ENCODE measurements around the gene MAPK8IP3.
A peak's percentile ranks its signal among the peaks of the same experiment; 100 is the strongest.

The MAPK8IP3 gene

DNA sequence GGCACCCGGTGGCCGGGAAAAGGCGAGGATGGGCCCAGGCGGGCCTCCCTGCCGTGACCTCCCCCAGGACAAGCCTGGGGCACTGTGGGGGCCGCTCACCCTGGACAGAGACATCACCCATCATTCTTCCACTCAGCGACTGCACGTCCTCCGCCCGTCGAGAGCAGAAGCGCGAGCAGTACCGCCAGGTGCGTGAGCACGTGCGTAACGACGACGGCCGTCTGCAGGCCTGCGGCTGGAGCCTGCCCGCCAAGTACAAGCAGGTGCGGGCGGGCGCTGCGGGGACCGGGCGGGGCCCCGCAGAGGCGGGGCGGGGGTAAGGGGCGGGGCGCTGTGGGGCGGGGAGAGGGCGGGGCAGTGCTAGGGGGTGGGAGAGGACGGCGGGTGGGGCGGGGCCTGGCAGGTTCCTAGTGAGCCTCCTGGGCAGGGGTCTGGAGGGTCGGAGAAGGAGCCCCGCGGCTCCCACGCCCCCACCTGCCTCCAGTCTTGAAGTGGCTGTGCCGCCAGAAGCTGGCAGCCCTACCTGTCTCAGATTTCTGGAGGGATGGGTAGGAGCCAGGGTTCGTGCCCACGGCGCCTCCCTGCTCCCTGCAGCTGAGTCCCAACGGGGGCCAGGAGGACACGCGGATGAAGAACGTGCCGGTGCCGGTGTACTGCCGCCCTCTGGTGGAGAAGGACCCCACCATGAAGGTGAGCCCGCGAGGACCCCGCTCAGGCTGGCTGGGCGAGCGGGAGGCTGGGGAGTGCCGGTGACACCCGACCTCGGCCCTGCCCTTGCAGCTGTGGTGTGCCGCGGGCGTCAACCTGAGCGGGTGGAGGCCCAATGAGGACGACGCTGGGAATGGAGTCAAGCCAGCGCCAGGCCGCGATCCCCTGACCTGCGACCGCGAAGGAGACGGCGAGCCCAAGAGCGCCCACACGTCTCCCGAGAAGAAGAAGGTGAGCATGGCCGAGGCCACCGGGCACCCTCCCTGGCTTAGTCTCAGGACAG, 57.8 kb downstream of the MAPK8IP3 start:
- DNase-seq (ENCODE audit: low spot score) = no peak

DNA sequence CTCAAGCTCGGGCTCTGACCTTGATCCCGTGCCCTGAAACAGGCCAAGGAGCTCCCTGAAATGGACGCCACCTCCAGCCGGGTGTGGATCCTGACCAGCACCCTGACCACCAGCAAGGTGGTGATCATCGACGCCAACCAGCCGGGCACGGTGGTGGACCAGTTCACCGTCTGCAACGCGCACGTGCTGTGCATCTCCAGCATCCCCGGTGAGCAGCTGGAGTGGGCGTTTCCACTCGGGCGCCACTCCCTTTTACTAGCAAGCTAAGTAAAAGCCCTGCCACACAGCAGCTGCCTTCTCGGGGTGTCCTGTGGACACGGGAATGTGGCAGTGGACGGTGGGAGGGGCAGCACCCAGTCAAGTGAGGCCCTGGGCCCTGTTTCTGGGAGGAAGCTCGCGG, 59.0 kb downstream of the MAPK8IP3 start:
- no peak for DNase-seq (ENCODE audit: low spot score)

DNA sequence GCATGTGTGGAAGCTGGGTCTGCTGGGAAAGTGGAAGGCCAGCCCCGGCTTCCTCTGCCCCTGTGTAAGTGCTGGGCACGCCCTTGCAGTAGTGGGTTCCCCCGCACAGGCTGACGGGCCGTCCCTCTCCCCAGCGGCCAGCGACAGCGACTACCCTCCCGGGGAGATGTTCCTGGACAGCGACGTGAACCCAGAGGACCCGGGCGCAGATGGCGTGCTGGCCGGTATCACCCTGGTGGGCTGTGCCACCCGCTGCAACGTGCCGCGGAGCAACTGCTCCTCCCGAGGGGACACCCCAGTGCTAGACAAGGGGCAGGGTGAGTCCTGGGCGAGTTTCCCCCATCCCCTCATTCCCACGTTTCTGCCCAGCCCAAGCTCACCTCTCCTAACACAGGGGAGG, 59.8 kb downstream of the MAPK8IP3 start:
- DNase-seq (ENCODE audit: low spot score) = no peak

DNA sequence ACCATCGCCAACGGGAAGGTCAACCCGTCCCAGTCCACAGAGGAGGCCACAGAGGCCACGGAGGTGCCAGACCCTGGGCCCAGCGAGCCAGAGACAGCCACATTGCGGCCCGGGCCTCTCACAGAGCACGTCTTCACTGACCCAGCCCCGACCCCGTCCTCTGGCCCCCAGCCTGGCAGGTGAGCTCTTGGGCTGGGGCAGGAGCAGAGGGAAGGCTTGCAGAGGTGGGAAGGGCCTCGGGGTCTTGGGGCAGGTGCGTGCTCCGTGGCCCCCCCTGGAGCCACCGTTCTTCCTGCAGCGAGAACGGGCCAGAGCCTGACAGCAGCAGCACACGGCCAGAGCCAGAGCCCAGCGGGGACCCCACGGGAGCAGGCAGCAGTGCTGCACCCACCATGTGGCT, 60.2 kb downstream of the MAPK8IP3 start:
- no peak for DNase-seq (ENCODE audit: low spot score)

DNA sequence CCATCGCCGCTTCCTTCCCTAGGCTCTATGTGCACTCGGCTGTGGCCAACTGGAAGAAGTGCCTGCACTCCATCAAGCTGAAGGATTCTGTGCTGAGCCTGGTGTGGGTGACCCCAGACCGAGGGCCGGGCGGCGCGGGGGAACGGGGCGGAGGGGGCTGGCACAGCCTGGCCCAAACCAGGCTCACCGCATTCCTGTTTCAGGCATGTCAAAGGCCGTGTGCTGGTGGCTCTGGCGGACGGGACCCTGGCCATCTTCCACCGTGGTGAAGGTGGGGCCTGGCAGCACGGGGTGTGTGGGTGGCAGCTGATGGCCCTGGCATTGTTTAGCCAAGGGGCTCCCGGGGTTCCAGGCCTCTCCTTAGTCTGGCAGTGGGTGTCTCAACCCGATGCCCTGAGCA, 60.7 kb downstream of the MAPK8IP3 start:
- no peak for DNase-seq (ENCODE audit: low spot score)

DNA sequence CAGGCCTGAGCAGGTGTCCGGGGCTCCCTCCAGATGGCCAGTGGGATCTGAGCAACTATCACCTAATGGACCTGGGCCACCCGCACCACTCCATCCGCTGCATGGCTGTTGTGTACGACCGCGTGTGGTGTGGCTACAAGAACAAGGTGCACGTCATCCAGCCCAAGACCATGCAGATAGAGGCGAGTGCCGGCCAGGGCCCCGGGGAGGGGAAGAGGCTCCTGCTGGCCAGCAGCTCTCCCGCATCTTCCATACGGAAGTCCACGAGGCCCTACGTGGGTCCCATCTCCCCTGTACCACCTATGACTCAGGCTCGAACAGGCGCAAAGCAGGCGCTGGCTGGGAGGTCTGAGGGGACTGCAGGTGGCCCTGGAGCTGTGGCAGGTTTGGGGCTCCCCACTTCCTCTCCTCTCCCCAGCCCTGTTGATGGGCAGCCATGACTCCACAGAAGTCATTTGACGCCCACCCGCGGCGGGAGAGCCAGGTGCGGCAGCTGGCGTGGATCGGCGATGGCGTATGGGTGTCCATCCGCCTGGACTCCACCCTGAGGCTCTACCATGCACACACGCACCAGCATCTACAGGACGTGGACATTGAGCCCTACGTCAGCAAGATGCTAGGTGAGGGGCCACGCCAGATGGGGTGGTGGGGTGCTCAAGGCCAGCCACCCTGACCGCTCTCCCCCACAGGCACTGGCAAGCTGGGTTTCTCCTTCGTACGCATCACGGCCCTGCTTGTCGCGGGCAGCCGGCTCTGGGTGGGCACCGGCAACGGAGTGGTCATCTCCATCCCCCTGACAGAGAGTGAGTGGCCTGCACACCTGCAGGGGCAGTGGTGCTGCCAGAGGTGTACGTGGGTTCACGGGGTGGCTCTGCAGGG, 61.4 kb downstream of the MAPK8IP3 start:
- DNase-seq (ENCODE audit: low spot score) = no peak

DNA sequence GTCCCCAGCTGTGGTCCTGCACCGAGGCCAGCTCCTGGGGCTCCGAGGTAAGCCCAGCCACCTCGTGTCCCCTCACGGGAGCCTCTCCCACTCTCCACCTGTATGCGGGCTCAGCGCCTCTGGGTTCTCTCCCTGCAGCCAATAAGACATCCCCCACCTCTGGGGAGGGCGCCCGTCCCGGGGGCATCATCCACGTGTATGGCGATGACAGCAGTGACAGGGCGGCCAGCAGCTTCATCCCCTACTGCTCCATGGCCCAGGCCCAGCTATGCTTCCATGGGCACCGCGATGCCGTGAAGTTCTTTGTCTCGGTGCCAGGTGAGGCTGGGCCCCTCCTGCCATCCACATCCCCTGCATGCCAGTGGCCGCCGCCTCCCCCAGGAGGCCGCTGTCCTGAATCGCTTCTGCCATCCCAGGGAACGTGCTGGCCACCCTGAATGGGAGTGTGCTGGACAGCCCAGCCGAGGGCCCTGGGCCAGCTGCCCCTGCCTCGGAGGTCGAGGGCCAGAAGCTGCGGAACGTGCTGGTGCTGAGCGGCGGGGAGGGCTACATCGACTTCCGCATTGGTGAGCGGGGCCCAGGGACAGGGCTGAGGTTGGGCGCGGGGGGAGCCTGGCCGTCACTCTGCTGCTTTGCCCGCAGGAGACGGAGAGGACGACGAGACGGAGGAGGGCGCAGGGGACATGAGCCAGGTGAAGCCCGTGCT, 62.2 kb downstream of the MAPK8IP3 start:
- no peak for DNase-seq (ENCODE audit: low spot score)

DNA sequence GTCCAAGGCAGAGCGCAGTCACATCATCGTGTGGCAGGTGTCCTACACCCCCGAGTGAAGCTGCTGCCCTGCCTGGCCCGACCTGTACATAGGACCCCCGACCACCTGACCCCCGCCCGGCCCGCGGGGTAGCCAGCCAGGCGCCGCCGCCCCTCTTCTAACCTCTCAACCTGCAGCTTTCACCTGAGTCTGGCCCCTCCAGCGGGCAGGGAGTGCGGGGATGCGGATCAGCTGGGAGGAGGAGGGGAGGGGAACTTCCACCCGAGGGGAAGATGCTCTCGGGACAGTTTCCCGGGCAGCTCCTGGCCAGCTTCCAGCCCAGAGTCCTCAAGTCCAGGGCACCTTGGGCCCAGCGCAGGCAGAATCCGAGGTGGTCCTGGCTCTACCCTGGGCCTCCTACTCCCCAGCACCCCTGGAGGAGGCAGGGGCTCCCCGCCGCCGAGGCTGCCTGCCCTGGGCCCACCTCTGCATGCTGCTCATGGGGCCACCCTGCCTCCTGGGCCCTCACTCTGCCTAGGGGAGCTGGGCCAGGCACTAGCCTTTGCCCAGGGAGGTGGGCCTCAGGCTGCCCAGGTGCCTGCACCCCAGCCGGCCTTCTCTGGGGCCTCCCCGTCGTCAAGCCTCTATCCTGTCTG, 62.9 kb downstream of the MAPK8IP3 start:
- no peak for DNase-seq (ENCODE audit: low spot score)

DNA sequence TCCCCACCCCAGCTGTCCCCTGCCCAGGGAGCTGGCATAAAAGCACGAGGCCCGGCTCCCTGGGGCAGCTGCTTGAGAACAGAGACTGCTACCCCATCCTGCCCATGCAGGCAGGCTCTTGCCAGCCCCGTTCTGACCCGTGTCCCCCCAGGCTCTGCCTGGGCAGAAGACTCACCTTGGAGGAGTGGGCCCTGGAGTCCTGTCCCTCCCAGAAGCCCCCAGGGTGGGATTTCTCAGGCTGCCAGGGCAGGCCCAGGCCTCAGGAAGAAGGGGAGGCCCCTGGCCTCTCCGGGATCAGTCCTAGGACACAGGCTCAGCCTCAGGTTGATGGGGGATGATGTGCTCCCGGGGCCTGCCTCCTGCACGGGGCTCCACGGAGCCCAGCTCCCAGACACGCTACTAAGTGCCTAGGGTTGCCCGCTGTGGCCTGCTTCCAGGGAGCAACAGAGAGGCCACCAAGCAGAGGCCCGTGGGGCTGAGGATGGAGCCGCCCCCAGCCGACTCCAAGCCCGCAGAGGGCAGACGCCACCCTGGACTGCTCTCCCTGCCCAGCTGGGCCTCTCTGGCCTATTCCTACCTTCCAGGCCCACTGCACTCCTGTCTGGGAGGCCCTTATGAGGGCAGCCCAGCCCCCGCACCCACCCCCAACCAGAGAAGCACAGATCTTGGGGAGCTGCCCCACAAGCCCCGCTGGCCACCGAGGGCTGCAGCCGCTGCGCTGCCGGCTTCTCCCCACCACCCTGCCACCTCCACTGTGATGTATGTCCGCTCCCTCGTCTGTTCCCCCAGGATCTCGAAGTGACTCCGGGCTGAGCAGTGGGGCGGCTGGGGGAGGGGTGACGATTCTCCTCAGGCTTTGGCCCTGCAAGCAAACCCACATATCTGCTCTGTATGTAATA, 63.7 kb downstream of the MAPK8IP3 start:
- DNase-seq (ENCODE audit: low spot score) = no peak

DNA sequence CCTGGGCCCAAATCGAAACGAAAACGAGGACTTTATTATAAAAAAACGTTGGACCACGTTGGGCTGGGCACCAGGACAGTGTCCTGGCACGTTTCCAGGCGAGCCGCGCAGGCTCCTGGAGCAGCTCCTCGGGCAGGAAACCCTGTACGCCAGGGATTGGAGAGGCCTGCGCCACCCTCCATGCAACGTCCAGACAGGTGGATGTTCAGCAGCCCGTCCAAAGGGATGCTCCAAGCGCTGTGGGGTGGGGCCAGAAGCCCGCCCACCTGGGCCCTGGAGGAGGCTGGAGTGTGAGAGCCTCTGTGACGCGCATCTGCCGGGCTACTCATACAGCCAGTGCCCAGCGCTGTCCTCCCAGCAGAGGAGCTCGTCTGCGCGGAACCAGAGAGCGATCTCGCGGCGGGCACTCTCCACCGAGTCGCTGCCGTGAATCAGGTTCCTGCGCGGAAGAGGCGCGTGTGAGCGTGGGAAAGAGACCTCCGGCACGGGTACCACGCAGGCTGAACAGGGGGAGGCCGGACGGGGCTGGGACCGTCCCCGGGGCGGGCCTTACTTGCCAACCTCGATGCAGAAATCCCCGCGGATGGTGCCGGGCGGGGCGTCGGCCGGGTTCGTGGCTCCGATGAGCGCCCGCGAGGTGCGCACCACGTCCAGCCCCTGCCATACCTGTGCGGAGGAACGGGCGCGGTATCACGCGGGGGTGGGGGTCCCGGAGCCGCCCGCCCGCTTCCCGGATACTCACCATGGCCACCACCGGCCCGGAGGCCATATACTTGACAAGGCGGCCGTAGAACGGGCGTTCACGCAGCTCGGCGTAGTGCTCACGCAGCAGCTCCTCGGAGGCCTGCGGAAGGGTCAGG, 64.6 kb downstream of the MAPK8IP3 start:
- DNase-seq (ENCODE audit: low spot score) = peak; percentile 79

DNA sequence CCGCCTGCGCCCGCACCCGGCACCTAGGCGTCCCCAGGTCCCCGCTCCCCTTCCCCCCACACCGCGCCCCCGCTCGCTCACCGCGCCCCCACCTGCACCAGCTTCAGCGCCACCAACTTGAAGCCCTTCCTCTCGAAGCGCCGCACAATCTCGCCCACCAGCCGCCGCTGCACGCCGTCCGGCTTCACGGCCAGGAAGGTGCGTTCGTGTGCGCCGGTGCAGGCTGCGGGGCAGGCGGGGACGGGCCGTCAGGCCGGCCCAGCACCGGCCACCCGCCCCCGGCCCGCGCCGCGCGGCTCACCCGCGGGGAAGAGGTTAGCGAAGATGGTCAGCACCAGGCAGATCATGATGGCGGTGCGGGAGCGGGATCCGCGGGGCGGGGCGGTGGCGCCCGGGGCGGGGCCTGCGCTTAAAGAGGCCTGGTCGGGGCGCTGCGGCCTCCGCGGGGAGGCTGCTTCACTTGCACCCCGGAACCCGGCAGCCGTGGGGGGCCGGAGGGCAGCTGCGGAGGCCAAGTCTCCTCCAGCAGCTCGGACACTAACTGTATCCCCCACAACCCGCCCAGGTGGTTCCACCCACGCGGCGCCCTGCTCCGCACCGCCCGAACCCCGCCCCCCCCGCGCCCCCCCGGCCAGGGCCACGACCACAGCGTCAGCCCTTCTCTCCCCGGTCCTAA, 65.3 kb downstream of the MAPK8IP3 start, which contains the start of gene NME3:
NME3 (minus strand) TSS at position 356 of the 676 bp plus-strand sequence; CDS start at position 347, 9 bp downstream.
- DNase-seq (ENCODE audit: low spot score) = peak; percentile 92

DNA sequence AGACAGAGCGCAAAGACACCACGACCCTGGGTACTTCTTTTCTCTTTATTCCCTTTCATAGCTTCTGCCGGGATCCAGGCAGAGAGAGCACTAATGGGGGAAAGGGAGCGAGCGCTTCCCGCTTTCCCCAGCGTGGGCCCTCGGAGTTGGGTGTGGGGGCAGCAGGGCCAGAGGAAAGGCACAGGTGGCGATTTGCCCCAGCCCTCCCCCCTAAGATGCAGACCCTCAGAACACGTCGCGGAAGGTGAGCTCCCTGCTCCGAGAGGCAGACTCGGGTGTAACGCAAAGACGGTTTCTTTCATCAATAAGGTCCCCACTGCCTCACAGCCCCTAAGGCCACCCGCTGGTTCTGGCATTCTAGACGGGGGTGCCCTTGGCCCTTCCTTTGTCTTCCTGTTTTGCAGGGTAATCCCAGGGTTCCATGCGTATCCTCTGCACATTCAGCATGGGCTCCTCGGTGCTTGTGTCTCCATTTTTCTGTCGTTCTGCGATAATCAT, 65.9 kb downstream of the MAPK8IP3 start:
- DNase-seq (ENCODE audit: low spot score) = no peak

DNA sequence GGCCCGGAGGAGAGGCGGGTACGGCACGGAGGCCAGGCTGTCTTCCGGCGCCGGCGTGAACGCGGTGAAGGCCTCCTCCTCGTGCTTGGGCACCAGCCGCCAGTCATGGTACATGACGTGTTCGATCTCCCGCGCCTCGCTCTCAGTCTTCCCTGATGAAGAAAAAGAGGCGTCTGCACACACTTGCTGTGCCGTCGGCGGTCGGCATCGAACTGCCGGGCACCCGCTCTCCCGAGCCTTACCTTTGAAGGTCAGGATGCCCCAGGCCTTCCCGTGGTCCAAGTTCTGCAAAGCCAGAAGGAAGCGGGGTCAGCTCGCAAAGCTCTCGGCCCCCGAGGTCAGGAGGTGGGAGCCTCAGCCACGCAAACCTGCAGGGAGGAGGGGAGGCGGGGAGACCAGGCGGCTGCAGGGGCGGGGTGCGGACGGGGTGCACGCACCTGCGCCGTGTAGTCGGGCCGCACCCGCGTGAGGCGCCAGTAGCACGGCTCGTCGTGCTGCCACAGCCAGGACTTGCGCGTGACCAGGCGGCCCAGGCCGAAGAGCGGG, 66.4 kb downstream of the MAPK8IP3 start, which contains the start of gene EME2:
EME2 (plus strand) TSS at position 449 of the 546 bp plus-strand sequence. CDS start 418 bp downstream, outside the sequence.
- DNase-seq (ENCODE audit: low spot score) = no peak

DNA sequence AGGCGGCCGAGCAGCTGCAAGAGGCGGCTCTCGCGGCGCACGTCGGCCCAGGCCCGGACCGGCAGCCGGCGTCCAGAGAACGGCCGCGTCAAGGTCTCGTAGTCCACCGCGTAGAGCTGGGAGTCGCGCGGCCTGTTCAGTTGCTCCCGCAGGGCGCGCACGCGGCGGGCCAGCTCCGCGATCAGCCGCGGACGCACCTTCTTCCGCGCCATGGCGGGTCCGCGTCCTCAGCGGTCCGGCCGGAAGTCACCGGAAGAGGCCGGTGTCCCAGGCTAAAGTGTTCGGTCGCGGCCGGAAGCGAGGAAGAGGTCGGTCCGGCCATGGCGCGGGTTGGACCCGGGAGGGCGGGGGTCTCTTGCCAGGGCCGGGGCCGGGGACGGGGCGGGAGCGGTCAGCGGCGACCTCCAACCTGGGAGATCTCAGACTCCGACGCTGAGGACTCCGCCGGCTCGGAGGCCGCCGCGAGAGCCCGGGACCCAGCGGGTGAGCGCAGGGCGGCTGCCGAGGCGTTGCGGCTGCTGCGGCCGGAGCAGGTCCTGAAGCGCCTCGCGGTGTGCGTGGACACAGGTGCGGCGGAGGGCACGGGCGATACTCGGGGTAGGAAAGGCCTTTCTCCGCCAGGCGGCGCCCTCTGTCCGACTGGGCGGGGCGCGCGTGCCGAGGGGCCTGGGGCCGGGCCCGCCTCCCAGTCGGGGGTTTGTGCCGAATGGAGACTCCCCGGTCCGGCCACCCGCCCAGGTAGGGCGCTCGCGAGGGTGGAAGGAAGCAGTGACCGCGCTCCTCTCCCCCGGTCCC, 67.1 kb downstream of the MAPK8IP3 start, which contains the start of gene MRPS34:
MRPS34 (minus strand) TSS at position 227 of the 795 bp plus-strand sequence; CDS start at position 212, 15 bp downstream.
- DNase-seq (ENCODE audit: low spot score) = peak; percentile 91

DNA sequence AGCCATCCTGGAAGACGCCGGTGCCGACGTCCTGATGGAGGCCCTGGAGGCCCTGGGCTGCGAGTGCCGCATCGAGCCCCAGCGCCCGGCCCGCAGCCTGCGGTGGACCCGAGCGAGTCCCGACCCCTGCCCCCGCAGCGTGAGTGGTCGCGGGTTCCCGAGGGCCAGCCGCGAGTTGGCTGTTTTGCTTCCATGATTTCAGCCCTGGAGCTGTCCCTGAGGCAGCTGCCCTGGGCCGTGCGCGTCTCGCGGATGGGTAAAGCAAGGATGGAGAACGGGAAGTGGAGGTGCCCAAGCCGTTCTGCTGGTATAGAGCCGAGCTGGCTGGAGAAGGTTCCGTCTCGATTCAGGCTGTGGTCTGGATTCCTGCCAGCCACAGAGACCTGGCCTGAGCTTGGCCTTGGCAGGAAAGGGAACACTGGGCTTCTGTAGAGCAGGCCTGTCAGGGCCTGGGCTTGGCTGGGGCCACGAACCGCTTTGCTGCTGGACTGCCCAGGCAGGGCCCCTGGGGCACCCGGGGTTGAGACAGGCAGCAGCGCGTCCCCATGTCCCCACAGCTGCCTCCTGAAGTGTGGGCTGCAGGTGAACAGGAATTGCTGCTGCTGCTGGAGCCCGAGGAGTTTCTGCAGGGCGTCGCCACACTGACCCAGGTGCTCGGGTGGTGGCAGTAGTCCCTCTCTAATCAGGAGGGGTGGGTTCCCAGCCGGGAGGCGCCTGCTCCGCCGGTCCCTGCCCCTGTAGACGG, 67.9 kb downstream of the MAPK8IP3 start:
- peak; percentile 45 for DNase-seq (ENCODE audit: low spot score)

DNA sequence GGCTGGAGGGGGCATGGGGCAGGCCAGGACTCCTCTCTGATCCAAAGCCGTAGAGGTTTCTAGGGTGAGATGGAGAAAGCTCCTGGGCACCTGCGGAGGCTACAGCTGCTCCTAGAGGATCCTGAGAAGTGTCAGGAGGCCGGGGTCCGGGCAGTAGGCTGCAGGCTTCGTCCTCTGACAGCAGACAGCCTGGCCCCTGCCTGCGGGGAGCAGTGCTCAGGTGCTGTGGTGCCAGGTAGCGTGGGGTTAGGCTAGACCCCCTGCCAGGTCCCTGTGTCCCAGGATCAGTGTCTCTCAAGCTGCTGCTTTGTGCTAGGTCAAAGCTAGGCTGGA, 68.4 kb downstream of the MAPK8IP3 start:
- no peak for DNase-seq (ENCODE audit: low spot score)

Data from AG20443 (cell line).